Muscle of leg (tissue), 11 donors: ENCODE data around the gene KRT10. TPM values are rescaled to one million over a fixed set of nuclear protein-coding genes. Genes with fewer than 3 reads are reported as not detected.

Source experiments
- DNase-seq: peaks from one replicate; pipeline ENCODE4 v3.0.0; 2013
- H3K27ac ChIP-seq: one replicate; pipeline ENCODE4 v1.5.1; 2013; ENCODE audit warnings: mild to moderate bottlenecking, low read length, control low read depth
- H3K27me3 ChIP-seq: one replicate; pipeline ENCODE4 v1.6.1; 2013; ENCODE audit warnings: low read length; ENCODE audit not compliant: control insufficient read depth, insufficient read depth
- H3K36me3 ChIP-seq: one replicate; pipeline ENCODE4 v1.6.1; 2013; ENCODE audit warnings: low read length; ENCODE audit not compliant: control insufficient read depth, insufficient read depth
- H3K4me1 ChIP-seq: one replicate; pipeline ENCODE4 v1.6.1; 2013; ENCODE audit warnings: low read length; ENCODE audit not compliant: control insufficient read depth, insufficient read depth
- H3K4me3 ChIP-seq: one replicate; pipeline ENCODE4 v1.5.1; 2013; ENCODE audit warnings: low read length, control low read depth
- H3K9me3 ChIP-seq: replicated peaks from 2 replicates; pipeline ENCODE4 v1.6.1; 2013; ENCODE audit warnings: low read depth, low read length; ENCODE audit not compliant: control insufficient read depth
- WGBS: methylation state at CpG from one replicate; pipeline ENCODE4 v1.1.5; 2013; ENCODE audit warnings: missing lambda C conversion rate; ENCODE audit not compliant: insufficient coverage; 5-methylcytosine and 5-hydroxymethylcytosine counted together
- polyA plus RNA-seq, 8 donors: library from polyadenylated mRNA; unstranded; fragments of 120-200 nt; gene quantifications; one replicate each; pipeline versions ENCODE4 v1.2.1 to v1.2.3, GENCODE V29; 2013; ENCODE audit warnings: inconsistent platforms in 1 of 8, low replicate concordance in 1 of 8; ENCODE audit not compliant: insufficient read length in 8 of 8, insufficient read depth in 1 of 8
- total RNA-seq: library from RNA; stranded (reverse); fragments of 120-200 nt; gene quantifications from one replicate; pipeline ENCODE4 v1.2.4, GENCODE V29; 2013

The KRT10 gene
- total and polyA plus RNA-seq, 9 donors, result 11.6 to 261 (median 46.9) TPM

DNA sequence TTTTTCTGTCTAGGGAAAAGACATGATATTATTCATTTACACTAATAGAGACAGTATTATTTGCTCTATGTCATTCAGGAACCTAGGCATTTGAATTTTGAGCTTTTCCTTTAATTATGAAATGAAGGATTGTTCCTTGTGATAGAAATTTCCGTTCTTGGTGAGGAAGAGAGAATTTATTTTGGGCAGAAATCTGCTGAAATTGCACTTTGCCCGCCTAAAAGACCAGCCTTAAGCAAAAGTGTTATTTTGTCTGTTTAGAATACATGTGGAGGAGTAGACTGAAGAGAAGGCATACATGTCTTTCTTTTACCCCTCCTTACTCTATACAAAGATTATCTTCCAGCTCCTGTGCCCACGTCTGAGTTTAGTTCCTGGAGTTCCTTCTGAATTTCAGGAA lies 16.8 kb upstream of the KRT10 start:
- no peaks in the 10 kb centered on the region for H3K27me3 ChIP-seq
- H3K4me1 ChIP-seq, result no peaks in the 10 kb centered on the region
- no peaks in the 10 kb centered on the region for H3K9me3 ChIP-seq
- no peak for DNase-seq
- WGBS, result 56% methylated on average over 1 of the region's 3 CpGs
- peaks cover 11% of the 10 kb centered on the region for H3K36me3 ChIP-seq
- H3K4me3 ChIP-seq, result no peak overlapping the region
- H3K27ac ChIP-seq, result no peak overlapping the region

DNA sequence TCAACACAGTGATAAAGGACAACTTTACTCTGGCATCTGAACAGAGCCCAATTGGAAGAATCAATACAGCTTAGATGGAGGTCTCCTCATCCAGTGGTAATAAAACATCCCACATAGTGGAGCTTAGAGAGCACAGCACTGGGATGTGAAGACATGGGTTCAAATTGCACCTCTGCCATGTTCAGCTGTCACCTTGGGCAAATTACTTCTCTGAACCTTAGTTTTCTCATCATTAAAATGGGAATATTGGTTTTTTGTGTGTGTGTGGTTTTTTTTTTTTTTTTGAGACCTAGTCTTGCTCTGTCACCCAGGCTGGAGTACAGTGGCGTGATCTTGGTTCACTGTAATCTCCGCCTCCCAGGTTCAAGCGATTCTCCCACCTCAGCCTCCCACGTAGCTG lies 13.6 kb upstream of the KRT10 start:
- no peak overlapping the region for H3K27ac ChIP-seq
- H3K9me3 ChIP-seq, result no peaks in the 10 kb centered on the region
- no peak overlapping the region for H3K4me3 ChIP-seq
- WGBS, result no CpG with 5 or more reads among the region's 4 CpGs
- DNase-seq, result no peak
- no peaks in the 10 kb centered on the region for H3K27me3 ChIP-seq
- no peaks in the 10 kb centered on the region for H3K4me1 ChIP-seq
- peaks cover 12% of the 10 kb centered on the region for H3K36me3 ChIP-seq

DNA sequence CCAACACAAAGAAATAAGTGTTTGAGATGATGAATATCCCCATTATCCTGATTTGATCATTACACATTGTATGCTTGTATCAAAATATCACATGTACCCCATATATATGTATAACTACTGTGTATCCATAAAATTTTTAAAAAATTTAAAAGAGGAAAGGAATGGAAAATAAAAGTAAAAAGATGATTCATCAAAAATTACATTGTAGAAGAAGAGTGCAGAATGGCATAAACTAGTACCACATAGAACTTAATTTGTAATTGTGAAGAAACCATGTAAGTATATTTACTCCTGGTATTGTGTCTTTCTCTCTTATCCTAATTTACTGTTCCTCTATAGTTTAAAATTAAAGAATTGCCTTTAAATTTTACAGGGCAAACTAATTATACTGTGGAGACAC lies 11.5 kb upstream of the KRT10 start:
- Histone ChIP-seq H3K4me3 (no peak overlapping the region), H3K27me3 (no peaks in the 10 kb centered on the region), H3K4me1 (no peaks in the 10 kb centered on the region), H3K36me3 (peaks cover 12% of the 10 kb centered on the region), H3K9me3 (no peaks in the 10 kb centered on the region), H3K27ac (no peak overlapping the region)
- no peak for DNase-seq

DNA sequence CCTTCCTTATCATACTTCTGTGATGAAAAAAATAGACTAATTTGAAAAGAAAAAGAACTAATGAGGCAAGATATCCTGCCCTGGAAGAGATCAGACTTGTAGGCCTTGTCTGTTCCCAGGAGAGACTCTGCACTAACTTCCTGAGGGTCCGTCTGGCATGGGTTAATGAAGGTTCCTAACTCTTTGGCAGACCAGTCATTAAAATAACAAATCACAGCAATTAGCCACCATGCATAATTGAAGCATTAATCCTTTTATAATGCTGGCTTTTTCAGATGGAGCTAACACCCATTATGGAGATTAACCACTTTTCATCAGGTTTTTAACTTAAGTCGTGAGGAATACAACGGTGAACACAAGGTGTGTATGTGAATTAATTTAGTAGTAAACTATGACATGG lies 10.4 kb upstream of the KRT10 start:
- no peaks in the 10 kb centered on the region for H3K9me3 ChIP-seq
- H3K27me3 ChIP-seq, result no peaks in the 10 kb centered on the region
- H3K4me3 ChIP-seq, result no peak overlapping the region
- no peak for DNase-seq
- H3K36me3 ChIP-seq, result peaks cover 12% of the 10 kb centered on the region
- no CpG with 5 or more reads among the region's 3 CpGs for WGBS
- H3K4me1 ChIP-seq, result no peaks in the 10 kb centered on the region
- no peak overlapping the region for H3K27ac ChIP-seq

DNA sequence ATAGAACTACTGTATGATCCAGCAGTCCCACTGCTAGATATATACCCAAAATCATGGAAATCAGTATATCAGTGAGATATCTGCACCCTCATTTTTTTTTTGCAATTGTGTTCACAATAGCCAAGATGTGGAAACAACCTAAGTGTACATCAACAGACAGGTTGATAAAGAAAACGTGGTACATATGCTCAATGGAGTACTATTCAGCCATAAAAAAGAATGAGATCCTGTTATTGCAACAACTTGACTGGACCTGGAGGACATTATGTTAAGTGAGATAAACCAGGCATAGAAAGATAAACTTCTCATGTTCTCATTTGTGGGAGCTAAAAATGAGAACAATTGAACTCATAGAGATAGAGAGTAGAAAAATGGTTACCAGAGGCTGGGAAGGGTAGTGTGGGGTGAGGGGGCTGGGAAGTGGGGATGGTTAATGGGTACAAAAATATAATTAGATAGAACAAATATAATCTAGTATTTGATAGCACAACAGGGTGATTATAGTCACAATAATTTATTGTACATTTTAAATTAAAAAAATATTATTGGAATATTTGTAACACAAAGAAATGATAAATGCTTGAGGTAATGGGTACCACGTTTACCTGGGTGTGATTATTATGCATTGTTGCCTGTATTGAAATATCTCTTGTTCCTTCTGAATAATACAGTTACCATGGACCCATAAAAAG lies 7.8 kb upstream of the KRT10 start:
- peaks cover 8% of the 10 kb centered on the region for H3K36me3 ChIP-seq
- DNase-seq, result no peak
- H3K4me1 ChIP-seq, result no peaks in the 10 kb centered on the region
- H3K27ac ChIP-seq, result no peak overlapping the region
- no peaks in the 10 kb centered on the region for H3K27me3 ChIP-seq
- H3K4me3 ChIP-seq, result no peak overlapping the region
- H3K9me3 ChIP-seq, result no peaks in the 10 kb centered on the region
- WGBS, result no CpG with 5 or more reads among the region's 2 CpGs

DNA sequence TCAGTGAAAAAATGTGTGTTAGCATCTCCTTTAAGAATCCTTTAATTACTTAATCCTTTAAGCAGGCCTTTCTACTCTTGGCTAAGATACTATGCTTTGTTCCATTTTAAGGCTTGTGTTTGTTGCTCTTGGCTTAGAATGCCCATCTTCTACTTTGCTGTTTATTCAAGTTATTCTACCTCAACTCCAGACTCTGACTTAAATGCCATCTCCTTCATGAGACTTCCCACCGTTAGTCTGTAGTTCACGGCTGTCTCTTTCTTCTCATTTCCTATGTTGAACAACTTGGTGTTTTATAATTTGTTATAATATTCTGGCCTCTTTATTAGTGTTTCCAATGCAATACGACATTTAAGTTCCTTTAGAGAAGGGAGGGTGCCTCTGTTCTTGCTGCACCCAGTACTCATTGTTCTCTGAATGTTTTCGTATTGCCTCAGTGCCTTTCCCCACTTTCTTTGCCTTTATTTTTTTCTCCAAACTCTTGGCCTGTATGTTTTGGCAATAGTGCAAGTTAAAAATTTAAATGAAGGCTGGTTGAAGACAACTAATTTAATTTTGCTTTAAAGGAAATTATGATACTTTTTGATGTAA lies 6.1 kb upstream of the KRT10 start:
- no peak overlapping the region for H3K4me3 ChIP-seq
- no peaks in the 10 kb centered on the region for H3K4me1 ChIP-seq
- H3K9me3 ChIP-seq, result no peaks in the 10 kb centered on the region
- H3K27ac ChIP-seq, result no peak overlapping the region
- no peak for DNase-seq
- no peaks in the 10 kb centered on the region for H3K27me3 ChIP-seq
- WGBS, result no CpG with 5 or more reads among the region's 4 CpGs
- no peaks in the 10 kb centered on the region for H3K36me3 ChIP-seq

DNA sequence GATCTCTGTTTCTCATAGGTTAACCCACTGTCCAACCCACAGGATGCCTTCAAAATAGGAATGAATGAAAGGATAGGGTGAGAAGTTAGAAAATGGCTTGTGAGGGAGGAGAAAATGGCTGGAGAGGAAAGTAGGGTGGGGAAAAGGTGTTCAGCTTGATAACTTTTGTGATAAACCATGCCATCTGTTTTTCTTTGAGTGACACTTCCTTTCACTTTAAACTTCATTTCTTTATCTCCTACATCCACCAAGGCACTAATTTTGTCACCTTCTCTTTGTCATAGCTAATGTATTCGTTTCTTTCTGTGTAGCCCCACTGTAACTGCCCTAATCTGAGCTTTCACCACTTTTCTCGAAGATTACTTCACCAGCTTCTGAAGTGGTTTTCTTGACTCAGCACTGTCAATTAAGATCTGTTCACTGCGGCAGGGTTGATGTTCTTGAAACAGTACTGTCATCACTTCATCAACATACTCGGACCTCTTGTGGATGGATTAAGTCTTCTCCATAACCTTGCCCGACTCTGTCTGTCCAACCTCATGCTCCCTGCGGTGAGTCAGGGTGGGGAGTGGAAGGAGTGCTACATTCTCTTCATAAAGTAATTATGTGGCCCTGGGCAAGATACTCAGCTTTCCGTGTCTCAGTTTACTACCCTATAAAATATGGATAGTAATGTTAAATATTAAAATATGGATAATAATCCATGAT lies 5.5 kb upstream of the KRT10 start:
- no peaks in the 10 kb centered on the region for H3K9me3 ChIP-seq
- H3K27ac ChIP-seq, result no peak overlapping the region
- H3K4me3 ChIP-seq, result no peak overlapping the region
- 100% methylated on average over 2 of the region's 7 CpGs for WGBS
- H3K36me3 ChIP-seq, result no peaks in the 10 kb centered on the region
- no peaks in the 10 kb centered on the region for H3K4me1 ChIP-seq
- no peak for DNase-seq
- H3K27me3 ChIP-seq, result no peaks in the 10 kb centered on the region

DNA sequence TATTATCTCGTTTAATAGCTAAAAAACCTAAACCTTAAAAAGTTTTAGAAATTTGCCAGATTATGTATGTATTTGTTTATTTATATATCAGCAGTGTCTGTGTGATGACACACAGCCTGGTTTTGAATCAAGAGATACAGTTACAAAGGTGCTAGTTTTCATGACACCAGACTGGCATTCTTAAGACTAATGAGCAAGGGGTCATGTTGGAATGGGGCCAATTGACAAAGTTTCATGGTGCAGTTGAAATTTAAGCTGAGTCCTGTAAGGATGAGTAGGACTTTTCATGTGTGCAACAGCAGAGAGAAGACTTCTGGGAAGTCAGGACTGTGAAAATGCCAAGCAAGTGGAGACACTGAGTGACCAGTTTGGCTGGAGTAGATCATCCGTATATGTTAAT lies 3.2 kb upstream of the KRT10 start:
- no peaks in the 10 kb centered on the region for H3K4me1 ChIP-seq
- H3K36me3 ChIP-seq, result no peaks in the 10 kb centered on the region
- no peaks in the 10 kb centered on the region for H3K27me3 ChIP-seq
- H3K4me3 ChIP-seq, result no peak overlapping the region
- H3K27ac ChIP-seq, result no peak overlapping the region
- DNase-seq, result no peak
- no peaks in the 10 kb centered on the region for H3K9me3 ChIP-seq
- WGBS, result no CpG with 5 or more reads among the region's 2 CpGs

DNA sequence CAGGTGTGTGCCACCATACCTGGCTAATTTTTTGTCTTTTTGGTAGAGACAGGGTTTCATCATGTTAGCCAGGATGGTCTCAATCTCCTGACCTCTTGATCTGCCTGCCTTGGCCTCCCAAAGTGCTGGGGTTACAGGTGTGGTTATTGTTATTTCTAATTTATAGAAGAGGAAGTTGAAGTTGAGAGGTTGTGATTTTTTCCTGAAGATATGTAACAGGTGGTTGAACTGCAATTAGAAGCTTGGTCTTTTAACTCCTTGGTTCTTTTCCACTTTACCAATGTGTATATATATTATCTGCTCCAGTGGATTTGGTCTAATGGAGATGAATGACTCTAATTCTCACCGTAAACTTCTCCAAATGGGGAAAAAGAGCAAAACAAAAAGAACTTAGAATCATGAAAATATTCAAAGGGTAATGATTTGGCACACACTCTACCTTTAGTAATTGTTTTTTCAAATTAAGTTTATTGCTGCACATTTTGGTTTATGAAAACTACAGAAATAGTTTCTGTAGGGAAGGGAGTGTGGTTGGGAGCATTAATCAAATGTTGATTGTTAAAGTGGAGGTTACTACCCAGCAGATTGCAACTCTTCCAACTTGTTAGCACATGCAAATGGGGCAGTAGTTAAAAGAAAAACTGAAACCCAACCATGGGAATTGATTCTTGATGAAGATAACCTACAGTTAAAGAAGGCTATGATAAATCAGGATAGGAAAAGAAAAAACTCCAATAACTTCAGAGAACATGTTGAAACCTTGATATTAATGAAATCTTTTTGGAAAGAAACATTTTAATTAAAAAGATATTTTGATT lies 1.8 kb upstream of the KRT10 start:
- Histone ChIP-seq H3K4me3 (no peak overlapping the region), H3K36me3 (no peaks in the 10 kb centered on the region), H3K27ac (no peak overlapping the region), H3K9me3 (no peaks in the 10 kb centered on the region), H3K4me1 (peaks cover 2% of the 10 kb centered on the region), H3K27me3 (no peaks in the 10 kb centered on the region)
- DNase-seq, result no peak
- no CpG with 5 or more reads among the region's 1 CpG for WGBS

DNA sequence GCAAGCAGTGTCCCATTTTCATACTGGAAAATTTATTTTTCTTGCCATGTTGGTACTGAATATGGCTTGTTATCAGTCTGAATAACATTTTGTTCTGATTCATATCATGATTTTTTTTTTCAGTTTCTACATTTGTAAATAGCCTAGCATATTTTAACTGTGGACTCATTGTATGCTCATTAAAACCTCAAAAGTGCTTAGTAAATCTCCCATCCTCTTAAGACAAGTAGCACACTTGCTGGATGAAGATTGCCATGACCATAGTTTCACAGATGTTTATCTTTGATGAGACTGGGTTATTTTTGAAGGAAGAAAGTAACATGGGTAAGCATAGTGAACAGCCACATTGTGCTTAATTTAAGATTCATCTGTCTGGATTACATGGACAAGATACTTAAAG lies 878 bp downstream of the KRT10 start:
- H3K27ac ChIP-seq, result no peak overlapping the region
- H3K9me3 ChIP-seq, result no peaks in the 10 kb centered on the region
- H3K36me3 ChIP-seq, result peaks cover 7% of the 10 kb centered on the region
- DNase-seq, result no peak
- no peaks in the 10 kb centered on the region for H3K27me3 ChIP-seq
- peaks cover 2% of the 10 kb centered on the region for H3K4me1 ChIP-seq
- no peak overlapping the region for H3K4me3 ChIP-seq
